Neural cell (in vitro differentiated cells): ENCODE measurements around the gene HSPB7.
"Not testable (repeated sequence)": the region's sequence is repeated elsewhere in the genome, so short reads cannot be mapped to it uniquely, and the experiment has no call there.

Experiments
- TAF1 ChIP-seq: IDR thresholded peaks from 2 replicates; pipeline ENCODE4 v1.6.1; 2012; ENCODE audit warnings: low read depth
- TF ChIP-seq, protein P1 (sequence below): fragments of 450-650 bp; IDR thresholded peaks from 2 replicates; pipeline ENCODE4 v1.5.1; 2014; ENCODE audit warnings: antibody characterized with exemption, mild to moderate bottlenecking, moderate library complexity; ENCODE audit not compliant: poor library complexity, severe bottlenecking

DNA sequence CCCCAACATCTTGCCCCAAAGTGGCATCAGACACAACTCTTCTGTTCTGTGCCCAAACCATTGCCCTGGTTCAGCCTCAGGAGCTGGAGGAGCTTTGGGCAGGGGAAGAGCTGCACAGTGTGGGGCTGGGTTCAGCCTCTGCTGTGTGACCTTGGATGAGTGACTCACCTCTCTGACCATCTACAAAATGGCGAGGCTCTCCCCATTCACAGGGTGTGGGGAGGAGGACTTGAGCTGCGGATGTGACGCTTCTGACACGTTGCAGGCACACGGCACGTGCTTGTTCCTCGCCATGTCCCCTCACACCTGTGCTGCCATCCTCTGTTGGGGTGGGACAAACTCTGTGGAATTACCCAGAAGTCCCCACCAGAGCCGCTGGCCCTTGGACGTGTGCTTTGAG, 24.8 kb upstream of the HSPB7 start:
- TF ChIP-seq TAF1: not testable (repeated sequence)
- TF ChIP-seq, protein P1, sequence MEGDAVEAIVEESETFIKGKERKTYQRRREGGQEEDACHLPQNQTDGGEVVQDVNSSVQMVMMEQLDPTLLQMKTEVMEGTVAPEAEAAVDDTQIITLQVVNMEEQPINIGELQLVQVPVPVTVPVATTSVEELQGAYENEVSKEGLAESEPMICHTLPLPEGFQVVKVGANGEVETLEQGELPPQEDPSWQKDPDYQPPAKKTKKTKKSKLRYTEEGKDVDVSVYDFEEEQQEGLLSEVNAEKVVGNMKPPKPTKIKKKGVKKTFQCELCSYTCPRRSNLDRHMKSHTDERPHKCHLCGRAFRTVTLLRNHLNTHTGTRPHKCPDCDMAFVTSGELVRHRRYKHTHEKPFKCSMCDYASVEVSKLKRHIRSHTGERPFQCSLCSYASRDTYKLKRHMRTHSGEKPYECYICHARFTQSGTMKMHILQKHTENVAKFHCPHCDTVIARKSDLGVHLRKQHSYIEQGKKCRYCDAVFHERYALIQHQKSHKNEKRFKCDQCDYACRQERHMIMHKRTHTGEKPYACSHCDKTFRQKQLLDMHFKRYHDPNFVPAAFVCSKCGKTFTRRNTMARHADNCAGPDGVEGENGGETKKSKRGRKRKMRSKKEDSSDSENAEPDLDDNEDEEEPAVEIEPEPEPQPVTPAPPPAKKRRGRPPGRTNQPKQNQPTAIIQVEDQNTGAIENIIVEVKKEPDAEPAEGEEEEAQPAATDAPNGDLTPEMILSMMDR: not testable (repeated sequence)
